Adipose tissue (tissue), 3 donors: ENCODE data around the gene TNFRSF14. TPM values are rescaled to one million over a fixed set of nuclear protein-coding genes. Genes with fewer than 3 reads are reported as not detected.

ENCODE experiments used
- H3K27ac ChIP-seq: one replicate; pipeline ENCODE4 v1.5.1; 2013; ENCODE audit warnings: low read depth, low read length
- WGBS, 3 donors: extraction: QIAGEN DNeasy Blood & Tissue Kit; methylation state at CpG; one replicate each; pipeline ENCODE4 v1.1.7; 2013; 5-methylcytosine and 5-hydroxymethylcytosine counted together
- polyA plus RNA-seq, 3 donors: library from polyadenylated mRNA; stranded (reverse); fragments of 200-250 nt; gene quantifications; one replicate each; pipeline ENCODE4 v1.2.3, GENCODE V29; 2013
- donor health status: healthy with polysubstance abuse.
- donor health status: Bipolar disorder and iron deficiency.
- donor health status: healthy.

TNFRSF14 gene
- polyA plus RNA-seq, 3 donors: 21.8 to 92.2 (median 46.4) TPM

GRCh38 chr1:2520206-2520605 lies 36.0 kb upstream of the TNFRSF14 start:
- 92 to 94% (median 93%) methylated on average over 20 of the region's 20 CpGs for WGBS, 3 donors
- no peak overlapping the region for H3K27ac ChIP-seq

- WGBS, 3 donors: 86 to 93% (median 91%) methylated on average over 21 of the region's 21 CpGs
- no peak overlapping the region for H3K27ac ChIP-seq
Observed at GRCh38 chr1:2520806-2521205, 35.4 kb upstream of the TNFRSF14 start.

GRCh38 chr1:2522230-2522629 lies 33.9 kb upstream of the TNFRSF14 start:
- 85 to 94% (median 90%) methylated on average over 7 of the region's 7 CpGs for WGBS, 3 donors
- no peak overlapping the region for H3K27ac ChIP-seq

GRCh38 chr1:2523191-2523890 lies 32.8 kb upstream of the TNFRSF14 start:
- H3K27ac ChIP-seq: no peak overlapping the region

GRCh38 chr1:2523891-2524609 lies 32.1 kb upstream of the TNFRSF14 start:
- H3K27ac ChIP-seq: no peak overlapping the region
- WGBS, 3 donors: 65 to 76% (median 66%) methylated on average over 10 of the region's 10 CpGs

More at GRCh38 chr1:2523191-2523890, 32.8 kb upstream of the TNFRSF14 start:
- 70 to 80% (median 70%) methylated on average over 30 to 32 of the region's 32 CpGs for WGBS, 3 donors

GRCh38 chr1:2525572-2525919 lies 30.6 kb upstream of the TNFRSF14 start:
- H3K27ac ChIP-seq: no peak overlapping the region
- WGBS, 3 donors: 3 to 7% (median 5%) methylated on average over 20 of the region's 20 CpGs

GRCh38 chr1:2525920-2526823 lies 30.0 kb upstream of the TNFRSF14 start, which contains the start of gene PANK4:
PANK4 (minus strand) TSS chr1:2526596; CDS start chr1:2526587, 9 bp downstream.
- 1% methylated on average over 107 of the region's 107 CpGs for WGBS, 3 donors
- H3K27ac ChIP-seq: no peak within 1 kb of the TSS

GRCh38 chr1:2526824-2527555 lies 29.2 kb upstream of the TNFRSF14 start:
- WGBS, 3 donors: 36 to 54% (median 48%) methylated on average over 20 of the region's 20 CpGs
- H3K27ac ChIP-seq: no peak overlapping the region

GRCh38 chr1:2527556-2527860 lies 28.7 kb upstream of the TNFRSF14 start:
- no peak overlapping the region for H3K27ac ChIP-seq
- 86 to 93% (median 90%) methylated on average over 4 of the region's 4 CpGs for WGBS, 3 donors

GRCh38 chr1:2528016-2528415 lies 28.2 kb upstream of the TNFRSF14 start:
- WGBS, 3 donors: 38 to 66% (median 63%) methylated on average over 12 of the region's 12 CpGs
- no peak overlapping the region for H3K27ac ChIP-seq

- H3K27ac ChIP-seq: no peak overlapping the region
- 42 to 77% (median 69%) methylated on average over 10 of the region's 10 CpGs for WGBS, 3 donors
Observed at GRCh38 chr1:2528611-2528965, 27.6 kb upstream of the TNFRSF14 start.

GRCh38 chr1:2528966-2529783 lies 27.0 kb upstream of the TNFRSF14 start:
- no peak overlapping the region for H3K27ac ChIP-seq
- WGBS, 3 donors: 3 to 17% (median 5%) methylated on average over 49 to 84 of the region's 84 CpGs

- H3K27ac ChIP-seq: no peak within 1 kb of the TSS
- WGBS, 3 donors: 1 to 2% (median 1%) methylated on average over 70 to 91 of the region's 91 CpGs
Observed at GRCh38 chr1:2529784-2530512, 26.2 kb upstream of the TNFRSF14 start, which contains the start of gene HES5. HES5 (minus strand) TSS chr1:2530263; CDS start chr1:2530164, 99 bp downstream.

- 12 to 17% (median 17%) methylated on average over 23 to 30 of the region's 30 CpGs for WGBS, 3 donors
- no peak overlapping the region for H3K27ac ChIP-seq
Observed at GRCh38 chr1:2530513-2531361, 25.4 kb upstream of the TNFRSF14 start.

GRCh38 chr1:2532485-2533160 lies 23.5 kb upstream of the TNFRSF14 start:
- no peak overlapping the region for H3K27ac ChIP-seq
- WGBS, 3 donors: 67 to 71% (median 71%) methylated on average over 21 to 23 of the region's 23 CpGs

- WGBS, 3 donors: 67 to 81% (median 76%) methylated on average over 11 of the region's 11 CpGs
- no peak overlapping the region for H3K27ac ChIP-seq
Observed at GRCh38 chr1:2533365-2533764, 22.8 kb upstream of the TNFRSF14 start.
